H1 (cell line): Measurements from ENCODE around the gene SUPT4H1. TPM values are rescaled to one million over a fixed set of nuclear protein-coding genes. Genes with fewer than 3 reads are reported as not detected.

Experiments
- CTCF ChIA-PET: fragments of 300-600 bp; sonication (Branson Sonifier 250); formaldehyde crosslinking; loops from one replicate; lab custom pipeline; 2021; ENCODE audit not compliant: partially characterized antibody; lab: Charles Lee
- POLR2A ChIA-PET: fragments of 300-600 bp; sonication (Branson Sonifier 250); formaldehyde crosslinking; loops from one replicate; lab custom pipeline; 2021; ENCODE audit warnings: inconsistent platforms; ENCODE audit not compliant: partially characterized antibody; lab: Charles Lee
- DNase-seq, 2 experiments: peaks; one replicate each; pipeline versions ENCODE4 v3.0.0 to v3.0.0-alpha.2; 2010 to 2022; ENCODE audit warnings: low spot score in 2 of 2, low read depth in 1 of 2, mixed read lengths in 1 of 2
- FAIRE-seq: peaks from 2 replicates; lab custom pipeline; 2011; peaks lifted over from hg19 to GRCh38; lab: Jason Lieb, UNC
- H2AFZ ChIP-seq: 2 replicates; pipeline ENCODE4 v1.8.1; 2012; ENCODE audit warnings: low read length, inconsistent platforms
- H2AK5ac ChIP-seq: 2 replicates; pipeline ENCODE4 v1.6.1; 2013; ENCODE audit warnings: low read depth, low read length
- H2BK120ac ChIP-seq: replicated peaks from 2 replicates; pipeline ENCODE3; 2013; ENCODE audit warnings: low read depth, low read length, inconsistent platforms
- H2BK12ac ChIP-seq: 2 replicates; pipeline ENCODE4 v1.6.1; 2013; ENCODE audit warnings: low read depth, low read length
- H2BK15ac ChIP-seq: 2 replicates; pipeline ENCODE4 v1.6.1; 2013; ENCODE audit warnings: low read length
- H2BK20ac ChIP-seq: 2 replicates; pipeline ENCODE4 v1.6.1; 2013; ENCODE audit warnings: low read length
- H2BK5ac ChIP-seq: 2 replicates; pipeline ENCODE4 v1.6.1; 2013; ENCODE audit warnings: low read depth, low read length
- H3K14ac ChIP-seq: 2 replicates; pipeline ENCODE4 v1.6.1; 2013; ENCODE audit warnings: inconsistent platforms; ENCODE audit not compliant: insufficient read length
- H3K18ac ChIP-seq: 2 replicates; pipeline ENCODE4 v1.6.1; 2013; ENCODE audit warnings: low read length; ENCODE audit errors: extremely low read depth
- H3K23ac ChIP-seq: 2 replicates; pipeline ENCODE4 v1.6.1; 2013; ENCODE audit warnings: inconsistent platforms; ENCODE audit not compliant: insufficient read length
- H3K23me2 ChIP-seq: 2 replicates; pipeline ENCODE4 v1.6.1; 2013; ENCODE audit warnings: low read depth, low read length
- H3K27ac ChIP-seq: 2 replicates; pipeline ENCODE4 v1.6.1; 2011; ENCODE audit warnings: low read depth, low read length, inconsistent platforms
- H3K27me3 ChIP-seq, 4 experiments: replicated peaks in 1 of 4; 1 replicate in 1 of 4; 2 replicates in 3 of 4; pipeline versions ENCODE4 v1.6.1 to v1.8.1; 2011 to 2013; ENCODE audit warnings: low read length in 3 of 4, mild to moderate bottlenecking in 3 of 4, inconsistent platforms in 2 of 4, mixed read lengths in 2 of 4, moderate library complexity in 1 of 4; ENCODE audit not compliant: control insufficient read depth in 3 of 4, insufficient read depth in 3 of 4; ENCODE audit errors: extremely low read depth in 1 of 4
- H3K36me3 ChIP-seq, 4 experiments: 2 replicates each; pipeline versions ENCODE4 v1.6.1 to v1.8.1; 2011 to 2013; ENCODE audit warnings: mild to moderate bottlenecking in 4 of 4, low read length in 3 of 4, moderate library complexity in 2 of 4, control low read depth in 1 of 4, inconsistent platforms in 1 of 4; ENCODE audit not compliant: insufficient read depth in 4 of 4, control insufficient read depth in 2 of 4
- H3K4ac ChIP-seq: replicated peaks from 2 replicates; pipeline ENCODE3; 2013; ENCODE audit warnings: low read length, low read depth, mixed read lengths, inconsistent platforms; ENCODE audit not compliant: insufficient read length
- H3K4me1 ChIP-seq, 4 experiments: replicated peaks in 1 of 4; 1 replicate in 1 of 4; 2 replicates in 3 of 4; pipeline versions ENCODE4 v1.6.1 to v1.8.1; 2011 to 2013; ENCODE audit warnings: low read length in 3 of 4, inconsistent platforms in 2 of 4, mixed read lengths in 1 of 4; ENCODE audit not compliant: insufficient read depth in 4 of 4, control insufficient read depth in 3 of 4
- H3K4me2 ChIP-seq, 2 experiments: 2 replicates each; pipeline versions ENCODE4 v1.6.1 to v1.8.1; 2011 to 2013; ENCODE audit warnings: low read depth in 2 of 2, low read length in 2 of 2, control low read depth in 1 of 2, inconsistent platforms in 1 of 2, mild to moderate bottlenecking in 1 of 2; ENCODE audit not compliant: insufficient read depth in 1 of 2
- H3K4me3 ChIP-seq, 4 experiments: fragments of 200-600, 300-600 bp in 1 of 4; sonication (generic), shearing (Covaris generic), sonication (Bioruptor Twin) in 1 of 4; 2 replicates each; pipeline versions ENCODE4 v1.5.1 to v1.8.1; 2011 to 2016; ENCODE audit warnings: low read length in 4 of 4, low read depth in 3 of 4, control low read depth in 2 of 4, inconsistent platforms in 2 of 4, mild to moderate bottlenecking in 2 of 4, mixed read lengths in 1 of 4, moderate library complexity in 1 of 4; ENCODE audit not compliant: insufficient read depth in 2 of 4; ENCODE audit errors: extremely low read depth in 1 of 4
- H3K56ac ChIP-seq: replicated peaks from 2 replicates; pipeline ENCODE3; 2013; ENCODE audit warnings: low read depth, mild to moderate bottlenecking, mixed read lengths, low read length, inconsistent platforms; ENCODE audit not compliant: insufficient read length
- H3K79me1 ChIP-seq: 2 replicates; pipeline ENCODE4 v1.6.1; 2013; ENCODE audit warnings: low read depth, low read length, control low read depth
- H3K79me2 ChIP-seq, 2 experiments: 2 replicates each; pipeline versions ENCODE4 v1.6.1 to v1.8.1; 2012 to 2013; ENCODE audit warnings: low read length in 2 of 2, mild to moderate bottlenecking in 2 of 2, inconsistent platforms in 1 of 2; ENCODE audit not compliant: insufficient read depth in 2 of 2, control insufficient read depth in 1 of 2
- H3K9ac ChIP-seq, 4 experiments: replicated peaks in 1 of 4; 1 replicate in 1 of 4; 2 replicates in 3 of 4; pipeline versions ENCODE4 v1.6.1 to v1.8.1; 2011 to 2013; ENCODE audit warnings: low read depth in 3 of 4, low read length in 3 of 4, control low read depth in 2 of 4, mild to moderate bottlenecking in 2 of 4, moderate library complexity in 2 of 4, inconsistent platforms in 1 of 4; ENCODE audit errors: extremely low read depth in 1 of 4
- H3K9me3 ChIP-seq, 2 experiments: 2 replicates each; pipeline versions ENCODE4 v1.6.1 to v1.8.1; 2012 to 2013; ENCODE audit warnings: mild to moderate bottlenecking in 2 of 2, moderate library complexity in 2 of 2, control low read depth in 1 of 2, inconsistent platforms in 1 of 2, low read depth in 1 of 2, low read length in 1 of 2, mixed read lengths in 1 of 2; ENCODE audit not compliant: insufficient read depth in 2 of 2
- H4K20me1 ChIP-seq, 2 experiments: replicated peaks in 1 of 2; 2 replicates each; pipeline versions ENCODE3 to v1.8.1; 2011 to 2013; ENCODE audit warnings: inconsistent platforms in 2 of 2, low read length in 2 of 2, mild to moderate bottlenecking in 1 of 2; ENCODE audit not compliant: insufficient read depth in 2 of 2, control insufficient read depth in 1 of 2
- H4K5ac ChIP-seq: 2 replicates; pipeline ENCODE4 v1.6.1; 2013; ENCODE audit warnings: low read length, low read depth, mixed read lengths, inconsistent platforms; ENCODE audit not compliant: insufficient read length
- H4K8ac ChIP-seq: 2 replicates; pipeline ENCODE4 v1.8.0; 2013; ENCODE audit warnings: mild to moderate bottlenecking, moderate library complexity, low read length, inconsistent platforms; ENCODE audit not compliant: insufficient read depth; ENCODE audit errors: extremely low read depth
- H4K91ac ChIP-seq: replicated peaks from 2 replicates; pipeline ENCODE3; 2013; ENCODE audit warnings: low read length, mixed read lengths, inconsistent platforms; ENCODE audit not compliant: insufficient read length
- CREB1 ChIP-seq: IDR thresholded peaks from 2 replicates; pipeline ENCODE4 v1.6.1; 2012; ENCODE audit warnings: inconsistent platforms
- CTCF ChIP-seq, 3 experiments: IDR thresholded peaks; 1 replicate in 2 of 3; 2 replicates in 1 of 3; pipeline versions ENCODE4 v1.5.1 to v1.6.1; 2011; ENCODE audit warnings: low read length in 3 of 3, mild to moderate bottlenecking in 3 of 3, inconsistent platforms in 2 of 3, low read depth in 1 of 3, moderate library complexity in 1 of 3; ENCODE audit not compliant: insufficient read depth in 1 of 3; ENCODE audit errors: control extremely low read depth in 1 of 3
- JUND ChIP-seq: IDR thresholded peaks from 2 replicates; pipeline ENCODE4 v1.6.1; 2011; ENCODE audit warnings: mild to moderate bottlenecking, improper control_type of control experiment, low read length
- RAD21 ChIP-seq, 2 experiments: IDR thresholded peaks in 1 of 2; conservative IDR thresholded peaks in 1 of 2; 2 replicates each; pipeline ENCODE4 v1.6.1; 2011; ENCODE audit warnings: low read depth in 2 of 2, low read length in 2 of 2, improper control_type of control experiment in 1 of 2, inconsistent platforms in 1 of 2, mild to moderate bottlenecking in 1 of 2, moderate library complexity in 1 of 2
- WGBS, 2 experiments: shearing (Covaris generic) in 1 of 2; methylation state at CpG; one replicate each; pipeline versions ENCODE4 v1.1.6 to v1.1.7; 2013 to 2015; ENCODE audit warnings: low lambda C conversion rate in 2 of 2, mixed read lengths in 2 of 2, inconsistent platforms in 1 of 2, low coverage in 1 of 2, missing lambda C conversion rate in 1 of 2; ENCODE audit not compliant: insufficient replicate concordance in 2 of 2, insufficient coverage in 1 of 2, insufficient read length in 1 of 2; ENCODE audit errors: extremely low coverage in 1 of 2, missing lambda C conversion rate in 1 of 2; 5-methylcytosine and 5-hydroxymethylcytosine counted together
- polyA plus RNA-seq, 7 experiments: library from polyadenylated mRNA; depleted of rRNA in 3 of 7; stranded (reverse) in 5 of 7; unstranded in 2 of 7; fragments of >200 nt in 5 of 7; fragments of 200-250 nt in 2 of 7; gene quantifications; 1 replicate in 5 of 7; 2 replicates in 1 of 7; 4 replicates in 1 of 7; pipeline versions ENCODE4 v1.2.1 to v1.2.3, GENCODE V29; 2011 to 2013; ENCODE audit warnings: missing spikeins in 2 of 7, mixed read lengths in 2 of 7
- total RNA-seq: library from RNA; stranded (reverse); fragmentation: NEBNext Ultra II Directional; extraction: Animal tissue kit (Norgen Biotek cat#: 25700); gene quantifications from 2 replicates; pipeline ENCODE4 v1.2.1, GENCODE V29; 2021

The SUPT4H1 gene
- total and polyA plus RNA-seq, 2 of the 8 experiments (the other 6 are each of a cell fraction or from before 2014, with no cell fraction given): 112 to 143 TPM

GRCh38 chr17:58344791-58345157 is 7.2 kb downstream of the SUPT4H1 start:
- no peak overlapping the region for H2BK20ac ChIP-seq
- H3K18ac ChIP-seq: no peak overlapping the region
- ChIA-PET POLR2A (interaction anchor here (0.7 to 11.3 kb wide), 14 partner anchors 8 to 168 kb away, joined by 3 to 149 read pairs (median 5); partner anchors contain the start of genes SUPT4H1 and TSPOAP1), CTCF (interaction anchor here (1.3 to 18.5 kb wide), 6 partner anchors 10 to 90 kb away, joined by 3 to 384 read pairs (median 5); partner anchors contain the start of genes RNF43 and TSPOAP1)
- H3K9ac ChIP-seq: no peak overlapping the region
- H4K91ac ChIP-seq: no peak overlapping the region
- H3K9me3 ChIP-seq: no peaks in the 10 kb centered on the region
- TF ChIP-seq JUND (no peak), CREB1 (no peak), RAD21 (IDR thresholded peaks at IDR 0.05 in 1 of 2, conservative IDR thresholded peaks at IDR 0.05 in 1 of 2; ENCODE audit: low read depth in 2 of 2, low read length in 2 of 2) (peak; percentile 20 to 36; a peak in 3 of 4 replicates), CTCF (IDR thresholded peaks at IDR 0.05; ENCODE audit: control extremely low read depth in 1 of 3, insufficient read depth in 1 of 3, low read depth in 1 of 3, low read length in 3 of 3) (peak in 1 of 3 experiments; percentile 25; a peak in 1 of 4 replicates)
- no peak for DNase-seq
- H3K27me3 ChIP-seq: no peaks in the 10 kb centered on the region
- H2BK12ac ChIP-seq: no peak overlapping the region
- H3K23ac ChIP-seq: no peak overlapping the region
- H3K23me2 ChIP-seq: no peaks in the 10 kb centered on the region
- no peaks in the 10 kb centered on the region for H3K79me2 ChIP-seq
- H3K14ac ChIP-seq: no peak overlapping the region
- H4K20me1 ChIP-seq: peaks cover 4% of the 10 kb centered on the region in 2 experiments
- no peaks in the 10 kb centered on the region for H3K4me1 ChIP-seq
- no peak overlapping the region for H2BK120ac ChIP-seq
- no peak overlapping the region for H3K4me2 ChIP-seq
- H4K5ac ChIP-seq: no peak overlapping the region
- no peak overlapping the region for H2BK15ac ChIP-seq
- H2BK5ac ChIP-seq: no peak overlapping the region
- peaks cover 25 to 55% (median 46%) of the 10 kb centered on the region in 4 experiments for H3K36me3 ChIP-seq
- no peak overlapping the region for H4K8ac ChIP-seq
- no peak overlapping the region for H2AK5ac ChIP-seq
- H3K4me3 ChIP-seq: no peak overlapping the region
- no peak overlapping the region for H3K4ac ChIP-seq
- H3K79me1 ChIP-seq: no peaks in the 10 kb centered on the region
- H3K56ac ChIP-seq: no peak overlapping the region
- 88% methylated on average over 2 of the region's 2 CpGs; no CpG with 5 or more reads in 1 of the 2 experiments for WGBS, 2 experiments
- FAIRE-seq: no peak
- H2AFZ ChIP-seq: no peak overlapping the region
- no peak overlapping the region for H3K27ac ChIP-seq
